GM20000 (cell line): ENCODE results near the gene COL27A1.
"Not testable (repeated sequence)": the region's sequence is repeated elsewhere in the genome, so short reads cannot be mapped to it uniquely, and the experiment has no call there.

Experiments
- DNase-seq: peaks from one replicate; pipeline ENCODE4 v3.0.0; 2012; ENCODE audit warnings: low spot score
- TF ChIP-seq, protein P1 (sequence below): IDR thresholded peaks from 2 replicates; pipeline ENCODE4 v1.5.1; 2012; ENCODE audit warnings: mild to moderate bottlenecking, control low read depth; ENCODE audit errors: extremely low read depth, missing control alignments

COL27A1 gene

GRCh38 chr9:114184866-114185265 lies 29.5 kb downstream of the COL27A1 start:
- no peak for DNase-seq
- TF ChIP-seq, protein P1, sequence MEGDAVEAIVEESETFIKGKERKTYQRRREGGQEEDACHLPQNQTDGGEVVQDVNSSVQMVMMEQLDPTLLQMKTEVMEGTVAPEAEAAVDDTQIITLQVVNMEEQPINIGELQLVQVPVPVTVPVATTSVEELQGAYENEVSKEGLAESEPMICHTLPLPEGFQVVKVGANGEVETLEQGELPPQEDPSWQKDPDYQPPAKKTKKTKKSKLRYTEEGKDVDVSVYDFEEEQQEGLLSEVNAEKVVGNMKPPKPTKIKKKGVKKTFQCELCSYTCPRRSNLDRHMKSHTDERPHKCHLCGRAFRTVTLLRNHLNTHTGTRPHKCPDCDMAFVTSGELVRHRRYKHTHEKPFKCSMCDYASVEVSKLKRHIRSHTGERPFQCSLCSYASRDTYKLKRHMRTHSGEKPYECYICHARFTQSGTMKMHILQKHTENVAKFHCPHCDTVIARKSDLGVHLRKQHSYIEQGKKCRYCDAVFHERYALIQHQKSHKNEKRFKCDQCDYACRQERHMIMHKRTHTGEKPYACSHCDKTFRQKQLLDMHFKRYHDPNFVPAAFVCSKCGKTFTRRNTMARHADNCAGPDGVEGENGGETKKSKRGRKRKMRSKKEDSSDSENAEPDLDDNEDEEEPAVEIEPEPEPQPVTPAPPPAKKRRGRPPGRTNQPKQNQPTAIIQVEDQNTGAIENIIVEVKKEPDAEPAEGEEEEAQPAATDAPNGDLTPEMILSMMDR, result no peak

- TF ChIP-seq, protein P1, result no peak
- no peak for DNase-seq
Measured at GRCh38 chr9:114185570-114186490, 30.5 kb downstream of the COL27A1 start.

- no peak for DNase-seq
- TF ChIP-seq, protein P1, result no peak
Measured at GRCh38 chr9:114186605-114187289, 31.4 kb downstream of the COL27A1 start.

- TF ChIP-seq, protein P1, result no peak
- DNase-seq, result no peak
Measured at GRCh38 chr9:114187827-114188226, 32.5 kb downstream of the COL27A1 start.

GRCh38 chr9:114189823-114190562 lies 34.7 kb downstream of the COL27A1 start:
- no peak for DNase-seq
- TF ChIP-seq, protein P1, result no peak

GRCh38 chr9:114190563-114190905 lies 35.2 kb downstream of the COL27A1 start:
- TF ChIP-seq, protein P1, result no peak
- no peak for DNase-seq

DNA sequence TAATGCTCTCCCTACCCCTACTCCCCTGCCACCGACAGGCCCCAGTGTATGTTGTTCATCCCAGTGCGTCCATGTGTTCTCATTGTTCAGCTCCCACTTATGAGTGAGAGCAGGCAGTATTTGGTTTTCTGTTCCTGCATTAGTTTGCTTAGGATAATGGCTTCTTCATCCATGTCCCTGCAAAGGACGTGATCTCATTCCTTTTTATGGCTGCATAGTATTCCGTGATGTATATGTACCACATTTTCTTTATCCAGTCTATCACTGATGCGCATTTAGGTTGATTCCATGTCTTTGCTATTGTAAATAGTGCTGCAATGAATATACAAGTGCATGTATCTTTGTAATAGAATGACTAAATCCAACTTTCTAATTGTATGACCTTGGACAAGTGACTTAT lies 36.1 kb downstream of the COL27A1 start:
- DNase-seq, result not testable (repeated sequence)
